GM19467 (cell line): ENCODE data around the gene VAMP1.
"Not testable (repeated sequence)": the region's sequence is repeated elsewhere in the genome, so short reads cannot be mapped to it uniquely, and the experiment has no call there.

Experiments
- ATAC-seq: cut with Tn5 transposase; IDR thresholded peaks from one replicate; pipeline ENCODE4 v1.9.1; 2021; ENCODE audit warnings: mild to moderate bottlenecking, moderate library complexity; ENCODE audit not compliant: unreplicated experiment

The VAMP1 gene

GRCh38 chr12:6470375-6471163 is at the start of gene VAMP1:
TSS of gene VAMP1 (minus strand) at chr12:6470677. CDS start at chr12:6470531, 146 bp downstream.
- ATAC-seq: peak; percentile 77

GRCh38 chr12:6520186-6520585 is 49.7 kb upstream of the VAMP1 start:
- ATAC-seq: no peak

- no peak for ATAC-seq
Measured at GRCh38 chr12:6508087-6508486, 37.6 kb upstream of the VAMP1 start.

- ATAC-seq: no peak
Measured at GRCh38 chr12:6507102-6507998, 36.9 kb upstream of the VAMP1 start.

- ATAC-seq: no peak
Measured at GRCh38 chr12:6500466-6500865, 30.0 kb upstream of the VAMP1 start.

- not testable (repeated sequence) for ATAC-seq
Measured at GRCh38 chr12:6497291-6497690, 26.8 kb upstream of the VAMP1 start.

GRCh38 chr12:6494968-6495367 is 24.5 kb upstream of the VAMP1 start:
- ATAC-seq: no peak

- no peak for ATAC-seq
Measured at GRCh38 chr12:6494258-6494743, 23.8 kb upstream of the VAMP1 start.

- peak; percentile 76 for ATAC-seq
Measured at GRCh38 chr12:6493497-6494257, 23.2 kb upstream of the VAMP1 start, which contains the start of gene NCAPD2. TSS of gene NCAPD2 (plus strand) at chr12:6494102. CDS start at chr12:6495099, 997 bp downstream.

- peak; percentile 60 for ATAC-seq
Measured at GRCh38 chr12:6492838-6493496, 22.5 kb upstream of the VAMP1 start, which contains the start of gene MRPL51. TSS of gene MRPL51 (minus strand) at chr12:6493262. CDS start at chr12:6493136, 126 bp downstream.

GRCh38 chr12:6490673-6491072 is 20.2 kb upstream of the VAMP1 start:
- not testable (repeated sequence) for ATAC-seq

GRCh38 chr12:6489449-6489848 is 19.0 kb upstream of the VAMP1 start:
- no peak for ATAC-seq

- no peak for ATAC-seq
Measured at GRCh38 chr12:6488240-6488639, 17.8 kb upstream of the VAMP1 start.

- no peak for ATAC-seq
Measured at GRCh38 chr12:6478416-6478815, 7.9 kb upstream of the VAMP1 start.

- ATAC-seq: not testable (repeated sequence)
Measured at GRCh38 chr12:6477601-6478377, 7.3 kb upstream of the VAMP1 start.

GRCh38 chr12:6476489-6476888 is 6.0 kb upstream of the VAMP1 start:
- ATAC-seq: no peak

- ATAC-seq: not testable (repeated sequence)
Measured at GRCh38 chr12:6475233-6475975, 4.9 kb upstream of the VAMP1 start.

GRCh38 chr12:6472491-6472890 is 2.0 kb upstream of the VAMP1 start:
- no peak for ATAC-seq

- ATAC-seq: no peak
Measured at GRCh38 chr12:6471989-6472360, 1.5 kb upstream of the VAMP1 start.
